GM18867 (cell line): Measurements from ENCODE around the gene MSRB1.
A peak's percentile ranks its signal among the peaks of the same experiment; 100 is the strongest.
"Not testable (repeated sequence)": the region's sequence is repeated elsewhere in the genome, so short reads cannot be mapped to it uniquely, and the experiment has no call there.

Source experiments
- ATAC-seq: cut with Tn5 transposase; IDR thresholded peaks from one replicate; pipeline ENCODE4 v1.9.1; 2021; ENCODE audit warnings: mild to moderate bottlenecking, moderate library complexity; ENCODE audit not compliant: unreplicated experiment

The MSRB1 gene

GRCh38 chr16:1941162-1942046 is 1.6 kb downstream of the MSRB1 start:
- no peak for ATAC-seq

- no peak for ATAC-seq
Observed at GRCh38 chr16:1940273-1941161, 2.5 kb downstream of the MSRB1 start.

- ATAC-seq: not testable (repeated sequence)
Observed at GRCh38 chr16:1939833-1940232, 3.2 kb downstream of the MSRB1 start.

GRCh38 chr16:1938910-1939309 is 4.1 kb downstream of the MSRB1 start:
- no peak for ATAC-seq

GRCh38 chr16:1938316-1938715 is 4.7 kb downstream of the MSRB1 start:
- no peak for ATAC-seq

- no peak for ATAC-seq
Observed at GRCh38 chr16:1936945-1937479, 6.0 kb downstream of the MSRB1 start.

GRCh38 chr16:1933097-1933661 is 9.8 kb downstream of the MSRB1 start:
- ATAC-seq: no peak

GRCh38 chr16:1932050-1933028 is 10.7 kb downstream of the MSRB1 start:
- ATAC-seq: no peak

GRCh38 chr16:1930338-1930720 is 12.7 kb downstream of the MSRB1 start:
- ATAC-seq: no peak

GRCh38 chr16:1929578-1930337 is 13.2 kb downstream of the MSRB1 start:
- peak; percentile 81 for ATAC-seq

DNA sequence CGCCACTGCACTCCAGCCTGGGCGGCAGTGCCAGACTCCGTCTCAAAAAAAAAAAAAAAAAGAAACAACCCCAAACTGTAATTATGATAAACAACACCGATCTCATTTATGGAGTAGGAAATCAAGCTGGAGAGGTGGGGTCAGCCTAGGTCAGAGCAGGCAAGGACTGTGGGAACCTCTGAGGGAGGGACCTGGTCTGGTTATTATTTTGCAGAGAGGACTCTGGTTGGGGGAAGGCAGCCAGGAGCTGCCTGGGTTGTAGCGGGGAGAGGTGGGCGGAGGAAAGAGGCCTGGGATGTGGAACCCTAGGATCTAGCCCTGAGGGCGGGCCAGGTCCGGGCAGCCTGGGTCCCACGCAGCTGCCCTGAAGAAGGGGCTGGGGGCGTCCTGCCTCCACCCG is 13.9 kb downstream of the MSRB1 start:
- no peak for ATAC-seq

GRCh38 chr16:1926271-1926670 is 16.7 kb downstream of the MSRB1 start:
- no peak for ATAC-seq

DNA sequence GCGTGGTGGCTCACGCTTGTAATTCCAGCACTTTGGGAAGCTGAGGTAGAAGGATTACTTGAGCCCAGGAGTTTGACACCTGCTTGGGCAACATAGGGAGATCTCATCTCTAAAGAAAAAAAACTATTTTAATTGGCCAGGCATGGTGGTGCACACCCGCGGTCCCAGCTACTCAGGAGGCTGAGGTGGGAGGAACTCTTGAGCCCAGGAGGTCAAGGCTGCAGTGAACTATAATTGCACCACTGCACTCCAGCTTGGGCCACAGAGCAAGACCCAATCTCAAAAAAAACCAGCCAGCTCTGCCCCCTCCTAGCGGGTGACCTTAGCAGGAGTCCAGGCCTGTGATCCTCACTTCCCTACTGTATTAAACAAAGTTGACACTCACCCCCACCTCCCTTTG is 18.9 kb downstream of the MSRB1 start:
- no peak for ATAC-seq

DNA sequence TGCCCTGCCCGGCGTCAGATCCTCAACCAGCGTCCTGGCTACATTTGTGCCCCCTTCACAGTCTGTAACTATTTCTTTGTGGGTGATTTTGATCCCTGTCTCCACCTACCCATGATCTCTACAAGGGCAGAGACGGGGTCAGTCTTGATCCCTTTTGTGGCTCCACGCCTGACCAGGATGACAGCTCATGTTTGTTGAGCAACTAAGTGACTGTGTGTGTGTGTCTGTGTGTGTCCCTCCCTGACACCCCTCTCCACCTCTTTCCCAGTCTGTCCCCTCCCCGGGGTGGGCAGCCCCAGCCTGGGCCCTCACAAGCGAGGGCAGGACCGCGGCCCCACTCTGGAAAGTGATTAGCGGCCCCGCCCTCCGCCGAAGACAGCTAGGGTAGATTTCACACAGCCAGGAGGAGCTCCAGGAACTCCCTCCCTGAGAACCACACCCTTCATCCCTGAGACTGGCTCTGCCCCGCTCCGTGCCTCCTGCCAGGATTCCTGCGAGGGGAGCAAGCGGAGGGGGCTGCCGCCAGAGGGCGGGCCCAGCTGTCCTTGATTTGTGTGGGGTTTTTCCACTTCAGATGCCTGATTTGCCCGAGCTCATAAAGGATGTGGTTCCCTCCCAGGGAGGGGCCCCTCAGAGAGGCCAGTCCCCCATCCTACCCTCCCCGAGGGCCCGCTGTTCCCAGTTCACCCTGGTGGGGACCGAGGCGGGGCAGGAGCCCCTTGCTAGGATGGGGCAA is 19.5 kb downstream of the MSRB1 start:
- ATAC-seq: no peak

DNA sequence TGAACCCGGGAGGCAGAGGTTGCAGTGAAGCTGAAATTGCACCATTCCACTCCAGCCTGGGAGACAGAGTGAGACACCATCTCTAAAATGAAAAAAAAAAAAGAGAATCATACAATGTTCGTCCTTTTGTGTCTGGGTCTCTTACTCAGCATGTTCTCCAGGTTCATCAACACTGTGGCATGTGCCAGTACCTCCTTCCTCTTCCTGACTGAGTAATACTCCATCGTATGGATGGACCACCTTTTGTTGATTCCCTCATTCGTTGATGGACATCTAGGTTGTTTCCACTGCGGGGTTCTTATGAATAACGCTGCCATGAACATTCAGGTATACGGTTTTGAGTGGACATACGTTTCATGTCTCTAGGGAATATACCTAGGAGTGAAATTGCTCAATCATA is 20.6 kb downstream of the MSRB1 start:
- ATAC-seq: no peak

- ATAC-seq: no peak
Observed at GRCh38 chr16:1920727-1921171, 22.2 kb downstream of the MSRB1 start.

- not testable (repeated sequence) for ATAC-seq
Observed at GRCh38 chr16:1920122-1920521, 22.9 kb downstream of the MSRB1 start.

DNA sequence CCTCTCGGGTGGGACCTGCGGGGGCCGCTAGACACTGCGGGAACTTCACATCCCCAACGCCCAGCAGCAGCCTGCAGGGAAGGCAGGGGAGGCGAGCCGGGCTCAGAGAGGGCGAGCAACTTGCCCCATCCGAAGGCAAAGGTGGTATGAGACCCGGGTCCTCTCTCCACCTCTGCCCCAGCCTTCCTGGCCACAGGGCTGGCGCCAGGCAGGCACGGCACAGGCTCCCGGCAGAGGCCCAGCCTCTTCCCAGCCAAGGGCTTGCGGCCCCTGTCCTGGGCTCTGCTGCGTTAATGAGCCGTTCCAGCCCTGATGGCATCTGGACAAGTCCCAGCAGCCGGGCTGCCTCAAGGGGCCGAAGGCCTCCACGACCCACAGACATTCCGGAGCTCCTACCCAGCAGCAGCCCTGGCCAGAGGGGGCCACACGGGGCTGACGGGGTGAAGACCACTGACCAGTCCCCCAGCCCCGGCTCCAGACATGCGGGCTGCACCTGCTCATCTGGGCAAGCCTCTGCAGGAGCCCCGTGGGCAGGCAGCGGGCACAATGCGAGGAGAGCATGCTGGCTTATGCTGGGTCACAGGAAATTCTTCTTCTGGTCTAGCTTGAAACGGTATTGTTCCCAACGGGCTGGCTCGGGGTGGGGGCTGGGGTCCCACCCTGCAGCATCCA is 23.5 kb downstream of the MSRB1 start:
- ATAC-seq: no peak
